K562 (cell line): Measurements from ENCODE around the gene CNTN3.

Experiments
- CTCF ChIP-seq, 3 experiments: IDR thresholded peaks in 2 of 3; conservative IDR thresholded peaks in 1 of 3; 2 replicates each; pipeline ENCODE4 v1.5.1; 2011 to 2012; ENCODE audit warnings: low read length in 3 of 3, mild to moderate bottlenecking in 3 of 3, control low read depth in 2 of 3, improper control_type of control experiment in 1 of 3, inconsistent platforms in 1 of 3, low read depth in 1 of 3, mixed read lengths in 1 of 3, moderate library complexity in 1 of 3; ENCODE audit not compliant: insufficient read depth in 2 of 3
- EZH2 ChIP-seq: IDR thresholded peaks from 2 replicates; pipeline ENCODE4 v1.6.1; 2012; ENCODE audit warnings: low read depth, mild to moderate bottlenecking, inconsistent platforms, low read length, borderline replicate concordance
- HDAC6 ChIP-seq: IDR thresholded peaks from 2 replicates; pipeline ENCODE4 v1.6.1; 2012; ENCODE audit warnings: low read depth, mild to moderate bottlenecking, control low read depth, inconsistent platforms, low read length, moderate library complexity
- NFIC ChIP-seq: fragments of 450-650 bp; IDR thresholded peaks from 2 replicates; pipeline ENCODE4 v1.6.1; 2017; ENCODE audit warnings: mild to moderate bottlenecking, inconsistent platforms
- RAD21 ChIP-seq, 2 experiments: fragments of 250-450 bp in 1 of 2; fragments of 450-650 bp in 1 of 2; sonication (Bioruptor Pico) in 1 of 2; formaldehyde crosslinking in 1 of 2; IDR thresholded peaks in 1 of 2; conservative IDR thresholded peaks in 1 of 2; 2 replicates each; pipeline versions ENCODE4 v1.4.0 to v1.8.0; 2020 to 2022; ENCODE audit warnings: mild to moderate bottlenecking in 2 of 2, moderate library complexity in 1 of 2
- TAF15 ChIP-seq: fragments of 200-400 bp; formaldehyde crosslinking; IDR thresholded peaks from 2 replicates; pipeline ENCODE4 v1.6.1; 2017; ENCODE audit warnings: mild to moderate bottlenecking, low read depth, low read length, moderate library complexity
- ZBTB40 ChIP-seq, 2 experiments: fragments of 450-650 bp in 1 of 2; sonication (generic) in 1 of 2; formaldehyde crosslinking in 1 of 2; IDR thresholded peaks; 2 replicates each; pipeline versions ENCODE4 v1.7.1 to v1.9.0; 2016 to 2022; ENCODE audit warnings: inconsistent platforms in 1 of 2, mild to moderate bottlenecking in 1 of 2, missing genetic modification reagents in 1 of 2
- ZNF12 ChIP-seq: sonication (generic); formaldehyde crosslinking; IDR thresholded peaks from 2 replicates; pipeline ENCODE4 v1.4.0; 2020; ENCODE audit warnings: mild to moderate bottlenecking, missing genetic modification reagents

DNA sequence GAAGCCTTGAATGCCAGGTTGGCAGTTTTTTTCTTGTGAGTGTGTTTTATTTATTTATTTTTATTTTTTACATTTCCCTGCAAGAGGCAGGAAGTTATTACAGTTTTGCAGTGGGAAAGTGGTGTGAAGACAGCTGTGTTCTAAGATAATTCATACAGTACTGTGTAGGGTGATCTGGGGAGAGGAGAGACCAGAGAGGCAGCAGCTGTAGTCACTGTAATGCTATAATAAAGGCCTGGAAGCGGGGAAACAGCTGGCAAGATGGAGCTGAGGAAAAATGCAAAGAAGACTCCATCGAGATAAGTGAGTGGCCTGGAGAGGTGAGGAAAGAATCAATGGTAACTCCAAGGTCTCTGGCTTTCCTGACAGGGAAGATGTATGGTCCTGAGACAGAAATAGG is 23.1 kb downstream of the CNTN3 start:
- no peak for TF ChIP-seq ZBTB40 (IDR thresholded peaks at IDR 0.05)
- TF ChIP-seq ZBTB40 (CRISPR knock-in tag; IDR thresholded peaks at IDR 0.05) = no peak
- no peak for TF ChIP-seq CTCF (IDR thresholded peaks at IDR 0.05 in 2 of 3, conservative IDR thresholded peaks at IDR 0.05 in 1 of 3; ENCODE audit: insufficient read depth in 2 of 3, low read depth in 1 of 3, low read length in 3 of 3)
- TF ChIP-seq EZH2 = no peak
- TF ChIP-seq ZNF12 (CRISPR knock-in tag) = no peak
- TF ChIP-seq HDAC6 = no peak
- TF ChIP-seq TAF15 = no peak
- no peak for TF ChIP-seq RAD21 (CRISPR knock-in tag; conservative IDR thresholded peaks at IDR 0.05 in 1 of 2, IDR thresholded peaks at IDR 0.05 in 1 of 2)
- TF ChIP-seq NFIC = no peak
